Thoracic aorta (tissue), 2 donors: ENCODE data around the gene DOCK11. TPM values are rescaled to one million over a fixed set of nuclear protein-coding genes. Genes with fewer than 3 reads are reported as not detected.
"Not testable (repeated sequence)": the region's sequence is repeated elsewhere in the genome, so short reads cannot be mapped to it uniquely, and the experiment has no call there.

ENCODE experiments used
- ATAC-seq: fragments of 150-250 bp; one replicate; pipeline ENCODE4 v1.8.0; 2017; ENCODE audit warnings: low read depth; ENCODE audit not compliant: insufficient number of reproducible peaks, low FRiP score
- DNase-seq: peaks from one replicate; pipeline ENCODE4 v3.0.0-alpha.2; 2020; ENCODE audit warnings: low spot score
- H3K27ac ChIP-seq, 2 donors: fragments of 200-600 bp; sonication (generic); 1 replicate in 1 of 2; 2 replicates in 1 of 2; pipeline ENCODE4 v1.5.1; 2016; ENCODE audit warnings: mild to moderate bottlenecking in 2 of 2, moderate library complexity in 2 of 2
- H3K27me3 ChIP-seq: fragments of 200-600 bp; sonication (generic); replicated peaks from 2 replicates; pipeline ENCODE4 v1.6.0; 2016; ENCODE audit warnings: mild to moderate bottlenecking; ENCODE audit not compliant: insufficient read depth
- H3K36me3 ChIP-seq: fragments of 200-600 bp; sonication (generic); one replicate; pipeline ENCODE4 v1.5.1; 2016
- H3K4me1 ChIP-seq, 2 donors: fragments of 200-600 bp; sonication (generic); 1 replicate in 1 of 2; 2 replicates in 1 of 2; pipeline versions ENCODE4 v1.5.1 to v1.6.0; 2016; ENCODE audit warnings: low read depth in 2 of 2, mild to moderate bottlenecking in 1 of 2; ENCODE audit not compliant: control insufficient read depth in 1 of 2
- H3K4me3 ChIP-seq: fragments of 200-600 bp; sonication (generic); 2 replicates; pipeline ENCODE4 v1.5.1; 2016; ENCODE audit warnings: mild to moderate bottlenecking
- H3K9me3 ChIP-seq: fragments of 200-600 bp; sonication (generic); 2 replicates; pipeline ENCODE4 v1.5.1; 2016
- total RNA-seq, 2 donors: library from RNA; depleted of rRNA; stranded (reverse); fragments of >200 nt; gene quantifications; one replicate each; pipeline versions ENCODE4 v1.1.0 to v1.2.3, GENCODE V29; 2016
- TF ChIP-seq, protein P1 (sequence below): fragments of 200-600 bp; sonication (generic); IDR thresholded peaks from one replicate; pipeline ENCODE4 v1.5.1; 2019; ENCODE audit warnings: antibody characterized with exemption

Gene DOCK11
- total RNA-seq, 2 donors from 2014 or later, result 30.6 to 45.8 TPM

DNA sequence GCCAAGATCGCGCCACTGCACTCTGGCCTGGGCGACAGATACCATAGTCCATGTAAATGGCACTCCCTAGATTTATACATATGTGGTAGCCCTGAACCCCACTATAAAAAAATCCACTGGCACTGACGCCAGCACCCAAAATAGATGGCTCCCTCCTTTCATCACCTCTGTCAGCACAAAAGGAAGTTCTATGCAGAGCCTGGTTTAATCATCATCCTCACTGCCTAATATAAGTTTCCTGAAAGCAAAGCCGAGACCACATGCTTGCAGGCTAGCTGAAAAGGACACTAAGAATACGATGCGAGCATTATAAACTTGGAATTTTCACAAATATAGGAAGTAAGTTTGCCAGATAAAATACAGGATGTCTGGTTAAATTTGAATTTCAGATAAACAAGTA lies 27.5 kb upstream of the DOCK11 start:
- DNase-seq (no peak), ATAC-seq (no peak)
- Histone ChIP-seq H3K36me3 (no peaks in the 10 kb centered on the region), H3K9me3 (no peaks in the 10 kb centered on the region), H3K4me1 (no peaks in the 10 kb centered on the region), H3K4me3 (no peak overlapping the region), H3K27ac (no peak overlapping the region), H3K27me3 (no peaks in the 10 kb centered on the region)
- TF ChIP-seq, protein P1, sequence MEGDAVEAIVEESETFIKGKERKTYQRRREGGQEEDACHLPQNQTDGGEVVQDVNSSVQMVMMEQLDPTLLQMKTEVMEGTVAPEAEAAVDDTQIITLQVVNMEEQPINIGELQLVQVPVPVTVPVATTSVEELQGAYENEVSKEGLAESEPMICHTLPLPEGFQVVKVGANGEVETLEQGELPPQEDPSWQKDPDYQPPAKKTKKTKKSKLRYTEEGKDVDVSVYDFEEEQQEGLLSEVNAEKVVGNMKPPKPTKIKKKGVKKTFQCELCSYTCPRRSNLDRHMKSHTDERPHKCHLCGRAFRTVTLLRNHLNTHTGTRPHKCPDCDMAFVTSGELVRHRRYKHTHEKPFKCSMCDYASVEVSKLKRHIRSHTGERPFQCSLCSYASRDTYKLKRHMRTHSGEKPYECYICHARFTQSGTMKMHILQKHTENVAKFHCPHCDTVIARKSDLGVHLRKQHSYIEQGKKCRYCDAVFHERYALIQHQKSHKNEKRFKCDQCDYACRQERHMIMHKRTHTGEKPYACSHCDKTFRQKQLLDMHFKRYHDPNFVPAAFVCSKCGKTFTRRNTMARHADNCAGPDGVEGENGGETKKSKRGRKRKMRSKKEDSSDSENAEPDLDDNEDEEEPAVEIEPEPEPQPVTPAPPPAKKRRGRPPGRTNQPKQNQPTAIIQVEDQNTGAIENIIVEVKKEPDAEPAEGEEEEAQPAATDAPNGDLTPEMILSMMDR, result no peak

DNA sequence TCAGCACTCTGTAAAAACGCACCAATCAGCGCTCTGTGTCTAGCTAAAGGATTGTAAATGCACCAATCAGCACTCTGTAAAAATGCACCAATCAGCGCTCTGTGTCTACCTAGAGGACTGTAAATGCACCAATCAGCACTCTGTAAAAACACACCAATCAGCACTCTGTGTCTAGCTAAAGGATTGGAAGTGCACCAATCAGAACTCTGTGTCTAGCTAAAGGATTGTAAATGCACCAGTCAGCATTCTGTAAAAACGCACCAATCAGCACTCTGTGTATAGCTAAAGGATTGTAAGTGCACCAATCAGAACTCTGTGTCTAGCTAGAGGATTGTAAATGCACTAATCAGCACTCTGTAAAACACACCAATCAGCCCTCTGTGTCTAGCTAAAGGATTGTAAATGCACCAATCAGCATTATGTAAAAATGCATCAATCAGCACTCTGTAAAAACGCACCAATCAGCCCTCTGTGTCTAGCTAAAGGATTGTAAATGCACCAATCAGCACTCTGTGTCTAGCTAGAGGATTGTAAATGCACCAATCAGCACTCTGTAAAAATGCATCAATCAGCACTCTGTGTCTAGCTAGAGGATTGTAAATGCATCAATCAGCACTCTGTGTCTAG lies 24.8 kb upstream of the DOCK11 start:
- not testable (repeated sequence) for H3K4me3 ChIP-seq, ATAC-seq, DNase-seq, H3K9me3 ChIP-seq, H3K27ac ChIP-seq, H3K36me3 ChIP-seq, H3K27me3 ChIP-seq, H3K4me1 ChIP-seq

DNA sequence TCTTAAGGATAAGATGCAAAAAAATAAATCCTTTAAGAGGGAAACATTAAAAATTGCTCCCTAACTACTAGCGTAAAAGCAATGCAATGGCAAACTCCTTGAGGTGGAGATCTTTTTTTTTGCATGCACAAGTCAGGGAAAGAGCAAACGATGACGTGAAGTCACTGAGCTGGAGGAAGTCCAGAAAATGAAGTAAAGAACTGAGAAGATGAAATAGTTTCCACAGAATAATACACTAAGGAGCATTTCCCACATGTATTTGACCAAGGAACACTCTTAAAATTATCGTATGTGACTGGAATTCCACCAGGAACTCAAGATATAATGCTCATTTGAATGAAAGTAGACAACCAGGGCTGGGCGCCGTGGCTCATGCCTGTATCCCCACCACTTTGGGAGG lies 21.0 kb upstream of the DOCK11 start:
- DNase-seq (no peak), ATAC-seq (no peak)
- H3K4me3 ChIP-seq, result no peak overlapping the region
- no peaks in the 10 kb centered on the region for H3K27me3 ChIP-seq
- H3K4me1 ChIP-seq, result no peaks in the 10 kb centered on the region
- H3K9me3 ChIP-seq, result no peaks in the 10 kb centered on the region
- TF ChIP-seq, protein P1, result no peak
- H3K27ac ChIP-seq, result no peak overlapping the region
- no peaks in the 10 kb centered on the region for H3K36me3 ChIP-seq

DNA sequence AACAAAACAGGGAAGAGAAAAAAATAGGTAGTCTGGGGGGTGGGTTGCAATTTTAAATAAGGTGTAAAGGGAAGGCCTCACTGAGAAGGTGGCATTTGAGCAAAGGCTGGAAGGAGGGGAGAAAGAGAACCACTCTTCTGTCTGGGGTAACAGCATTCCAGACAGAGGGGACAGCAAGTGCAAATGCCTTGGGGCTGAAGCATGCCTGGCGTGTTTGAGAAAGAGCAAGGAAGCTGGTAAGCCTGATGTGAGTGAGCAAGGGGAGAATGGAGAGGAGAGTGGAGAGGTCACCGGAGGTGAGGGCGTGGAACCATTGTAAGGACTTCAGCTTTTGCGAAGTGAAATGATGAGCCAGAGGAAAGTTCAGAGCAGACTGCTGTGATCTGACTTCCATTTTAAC lies 19.7 kb upstream of the DOCK11 start:
- no peaks in the 10 kb centered on the region for H3K27me3 ChIP-seq
- TF ChIP-seq, protein P1, result no peak
- H3K9me3 ChIP-seq, result no peaks in the 10 kb centered on the region
- no peaks in the 10 kb centered on the region for H3K4me1 ChIP-seq
- no peaks in the 10 kb centered on the region for H3K36me3 ChIP-seq
- no peak overlapping the region for H3K4me3 ChIP-seq
- ATAC-seq, result no peak
- no peak for DNase-seq
- no peak overlapping the region for H3K27ac ChIP-seq

DNA sequence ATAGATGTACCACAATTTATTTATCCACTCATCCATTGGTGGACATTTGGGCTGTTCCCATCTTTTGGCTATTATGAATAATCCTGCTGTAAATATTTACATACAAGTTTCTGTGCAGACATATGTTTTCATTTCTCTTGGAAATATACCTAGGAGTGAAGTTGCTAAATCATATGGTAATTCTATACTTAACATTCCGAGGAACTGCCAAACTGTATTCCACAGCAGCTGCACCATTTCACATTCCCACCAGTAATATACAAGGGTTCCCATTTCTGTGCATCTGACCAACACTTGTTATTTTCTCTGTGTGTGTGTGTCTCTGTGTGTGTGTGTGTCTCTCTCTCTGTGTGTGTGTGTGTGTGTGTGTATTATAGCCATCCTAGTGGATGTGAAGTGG lies 15.4 kb upstream of the DOCK11 start:
- H3K36me3 ChIP-seq, result no peaks in the 10 kb centered on the region
- DNase-seq (no peak), ATAC-seq (no peak)
- H3K27ac ChIP-seq, result no peak overlapping the region
- no peaks in the 10 kb centered on the region for H3K27me3 ChIP-seq
- no peaks in the 10 kb centered on the region for H3K4me1 ChIP-seq
- H3K4me3 ChIP-seq, result no peak overlapping the region
- TF ChIP-seq, protein P1, result no peak
- no peaks in the 10 kb centered on the region for H3K9me3 ChIP-seq

DNA sequence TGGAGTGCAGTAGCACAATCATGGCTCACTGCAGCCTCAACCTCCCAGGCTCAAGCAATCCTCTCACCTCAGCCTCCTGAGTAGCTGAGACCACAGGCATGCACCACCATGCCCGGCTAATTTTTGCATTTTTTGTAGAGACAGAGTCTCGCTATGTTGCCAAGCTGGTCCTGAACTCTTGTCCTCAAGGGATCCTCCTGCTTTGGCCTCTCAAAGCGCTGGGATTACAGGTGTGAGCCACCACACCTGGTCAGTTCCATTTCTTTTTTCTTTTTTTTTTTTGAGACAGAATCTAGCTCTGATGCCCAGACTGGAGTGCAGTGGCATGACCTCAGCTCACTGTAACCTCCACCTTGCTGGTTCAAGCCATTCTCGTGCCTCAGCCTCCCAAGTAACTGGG lies 13.2 kb upstream of the DOCK11 start:
- H3K9me3 ChIP-seq, DNase-seq, H3K36me3 ChIP-seq, H3K4me1 ChIP-seq, H3K27me3 ChIP-seq, H3K4me3 ChIP-seq, H3K27ac ChIP-seq, ATAC-seq: not testable (repeated sequence)
